ENCODE measurements around the gene AOC1.

AOC1 gene

DNA sequence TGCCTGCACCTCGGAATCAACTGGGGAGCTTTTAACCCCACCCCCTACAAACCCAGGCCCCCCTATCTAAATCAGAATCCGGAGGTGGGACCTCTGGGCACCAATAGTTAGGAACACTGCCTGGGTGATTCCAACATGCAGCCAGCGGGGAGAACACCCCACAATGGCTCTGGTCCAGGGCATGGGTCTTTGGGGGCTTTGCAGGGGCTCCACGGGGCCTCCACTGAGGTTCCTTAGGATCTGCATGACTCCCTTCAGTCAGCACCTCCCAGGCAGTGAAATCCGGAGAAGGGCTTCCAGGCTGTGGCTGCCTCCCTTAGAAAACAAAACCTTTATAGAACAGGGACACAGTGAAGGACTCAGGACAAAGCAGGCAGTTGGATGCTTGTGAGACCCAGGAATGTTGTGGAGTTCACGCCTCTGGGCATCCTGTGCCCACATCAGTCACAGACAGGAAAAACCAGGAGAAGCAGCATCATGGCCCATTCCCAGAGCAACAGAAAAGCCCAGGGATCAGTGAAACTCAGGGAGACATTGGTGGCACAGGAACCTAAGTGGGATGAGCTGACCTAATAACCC is 16.5 kb upstream of the AOC1 start:
- no peak for DNase-seq (ENCODE audit: low read depth, low spot score)

DNA sequence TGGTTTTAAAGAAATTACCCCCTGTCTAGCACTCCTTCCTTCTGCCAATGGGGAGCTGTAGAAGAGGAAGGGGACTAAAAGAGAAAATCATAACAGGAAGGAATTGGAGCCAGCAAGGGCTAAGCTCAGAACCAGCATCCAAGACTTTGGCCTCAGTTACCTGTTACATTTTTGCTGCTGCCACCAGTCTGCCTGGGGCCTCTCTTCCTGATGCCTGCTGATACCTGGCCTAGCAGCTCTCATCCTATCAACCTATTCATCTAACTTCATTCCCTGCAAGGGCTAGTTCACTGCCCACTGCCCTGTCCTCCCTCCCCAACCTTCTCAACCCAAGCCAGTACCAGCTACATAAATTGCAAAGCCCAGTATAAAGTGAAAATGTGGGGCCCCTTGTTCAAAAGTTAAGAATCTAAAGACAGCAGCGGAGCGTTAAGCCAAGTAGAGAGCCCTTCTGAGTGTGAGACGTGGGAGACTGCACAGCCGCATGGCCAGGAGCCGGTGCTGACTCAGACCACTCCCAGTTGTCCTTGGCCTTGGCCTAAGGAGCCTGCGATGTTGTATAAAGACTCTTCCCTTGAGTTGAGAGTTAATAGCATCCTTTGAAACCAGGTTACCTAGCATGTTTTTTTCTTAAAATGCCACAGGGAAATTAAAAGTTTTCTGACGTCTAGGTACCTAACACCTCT is 13.2 kb upstream of the AOC1 start:
- no peak for DNase-seq (ENCODE audit: low read depth, low spot score)

DNA sequence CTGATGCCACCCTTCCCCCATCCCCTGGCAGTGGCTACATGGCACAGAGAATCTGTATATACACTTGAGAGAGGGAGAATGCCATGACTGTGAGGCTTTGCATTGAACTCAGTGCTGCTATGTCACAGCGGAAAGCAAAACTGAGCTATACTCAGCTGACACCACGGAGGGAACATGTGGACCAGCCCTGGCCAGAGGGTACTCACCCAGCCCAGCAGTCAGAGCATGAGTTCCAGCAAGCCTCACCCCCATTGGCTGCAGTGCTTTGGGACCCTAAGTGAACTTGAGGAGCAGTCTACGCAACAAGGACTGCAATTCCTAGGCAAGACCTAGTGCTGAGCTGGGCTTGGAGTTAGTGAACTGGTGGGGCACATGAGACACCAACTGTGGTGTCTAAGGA is 10.3 kb upstream of the AOC1 start:
- no peak for DNase-seq (ENCODE audit: low read depth, low spot score)

DNA sequence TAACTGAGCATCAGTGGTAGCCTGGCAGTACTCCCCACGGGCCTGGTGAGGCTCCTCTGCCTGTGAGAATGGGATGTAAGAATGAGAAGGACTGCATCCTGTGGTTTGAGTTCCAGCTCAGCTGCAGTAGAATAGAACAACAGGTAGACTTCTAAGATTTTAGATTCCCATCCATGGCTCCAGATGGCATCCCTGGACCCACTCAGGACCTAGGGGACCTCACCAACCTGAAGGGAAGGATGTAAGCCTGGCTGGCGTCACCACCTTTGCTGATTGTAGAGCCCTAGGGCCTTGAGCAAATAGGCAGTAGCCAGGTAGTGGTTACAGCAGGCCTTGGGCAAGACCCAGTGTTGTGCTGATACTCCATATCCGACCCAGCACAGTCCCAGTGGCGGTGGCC is 9.6 kb upstream of the AOC1 start:
- DNase-seq (ENCODE audit: low read depth, low spot score): no peak

- DNase-seq (ENCODE audit: low read depth, low spot score): no peak
Observed at GRCh38 chr7:150845421-150845861, 6.9 kb upstream of the AOC1 start.

- no peak for DNase-seq (ENCODE audit: low read depth, low spot score)
Observed at GRCh38 chr7:150846291-150847115, 5.8 kb upstream of the AOC1 start.

DNA sequence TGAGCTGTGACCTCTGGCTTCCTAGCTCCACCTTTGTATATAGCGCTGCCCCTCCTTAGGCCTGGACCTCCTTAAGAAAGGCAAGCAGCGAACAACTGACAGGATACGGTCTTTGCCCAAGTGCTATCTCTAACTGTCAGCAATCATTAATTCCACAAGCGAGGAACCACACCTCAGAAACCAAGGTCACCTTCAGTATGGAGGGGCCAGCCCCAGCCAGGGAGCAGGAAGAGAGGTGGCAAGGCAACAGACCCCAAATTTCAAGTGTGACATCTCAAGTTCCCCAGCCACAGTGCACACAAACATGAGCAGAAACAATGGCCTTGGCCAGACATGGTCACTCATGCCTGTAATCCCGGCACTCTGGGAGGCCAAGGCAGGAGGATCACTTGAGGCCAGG is 4.8 kb upstream of the AOC1 start:
- DNase-seq (ENCODE audit: low read depth, low spot score): no peak

- no peak for DNase-seq (ENCODE audit: low read depth, low spot score)
Observed at GRCh38 chr7:150848111-150848510, 4.2 kb upstream of the AOC1 start.

GRCh38 chr7:150848561-150849115 is 3.7 kb upstream of the AOC1 start:
- DNase-seq (ENCODE audit: low read depth, low spot score): no peak

GRCh38 chr7:150849204-150849775 is 3.0 kb upstream of the AOC1 start:
- DNase-seq (ENCODE audit: low read depth, low spot score): no peak

DNA sequence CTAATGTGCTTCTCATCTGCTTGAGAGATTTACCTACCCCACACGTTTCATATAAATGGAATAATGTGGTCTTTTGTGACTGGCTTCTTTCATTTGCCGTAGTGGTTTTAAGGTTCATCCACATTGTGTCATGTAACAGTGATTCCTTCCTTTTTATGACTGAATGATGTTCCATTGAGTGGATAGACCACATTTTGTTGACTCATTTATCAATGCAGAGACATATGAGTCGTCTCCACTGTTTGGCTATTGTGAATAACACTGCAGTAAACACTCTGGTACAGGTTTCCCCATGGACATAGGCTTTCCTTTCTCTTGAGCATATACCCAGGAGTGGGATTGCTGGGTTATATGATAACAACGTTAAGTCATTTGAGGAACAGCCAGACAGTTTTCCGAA is 2.0 kb upstream of the AOC1 start:
- no peak for DNase-seq (ENCODE audit: low read depth, low spot score)

- DNase-seq (ENCODE audit: low read depth, low spot score): no peak
Observed at GRCh38 chr7:150851492-150852370, 586 bp upstream of the AOC1 start.

DNA sequence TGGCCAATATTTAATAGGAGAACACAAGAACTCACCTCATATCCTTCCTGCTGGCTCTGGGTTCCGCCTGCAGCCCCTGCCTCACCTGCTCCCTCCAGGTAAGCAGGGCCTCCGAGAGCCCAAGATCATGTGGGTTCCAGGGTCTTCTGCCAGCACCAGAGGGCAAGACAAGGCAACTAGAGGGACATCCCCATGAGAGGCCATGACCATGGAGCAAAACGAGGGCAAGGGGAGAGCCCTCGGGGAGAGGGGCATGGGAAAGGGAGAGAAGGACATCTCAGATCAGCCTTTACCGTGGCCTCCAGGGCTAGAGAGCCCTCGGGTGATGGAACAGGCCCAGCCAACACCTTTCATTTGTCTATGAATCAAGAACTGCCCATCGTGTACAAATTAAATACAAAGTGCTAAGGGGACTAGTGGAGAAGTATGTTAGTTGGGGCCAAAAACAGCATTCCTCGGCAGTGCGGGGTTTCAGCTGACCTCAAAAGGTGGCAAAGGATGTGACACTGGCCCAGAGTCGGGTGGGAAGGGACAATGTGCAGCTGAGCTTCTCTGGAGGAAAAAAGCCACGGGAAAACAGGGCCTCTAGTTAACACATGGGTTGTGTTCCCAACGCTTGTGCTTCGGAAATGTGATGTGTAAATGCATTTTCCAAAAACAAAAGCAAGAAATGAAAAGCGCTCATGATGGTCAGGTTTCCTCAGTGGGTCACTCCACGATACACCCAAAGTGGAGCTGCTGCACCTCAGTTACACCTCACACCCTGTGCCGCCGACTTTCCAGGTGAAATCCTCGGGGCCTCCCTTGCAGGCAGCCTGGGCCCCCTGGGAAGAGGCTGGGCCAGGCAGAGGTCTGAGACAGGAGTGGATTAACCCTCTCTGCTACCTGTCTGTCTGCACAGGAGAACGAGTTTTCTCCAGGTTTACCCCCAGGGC is 2.0 kb downstream of the AOC1 start:
- DNase-seq (ENCODE audit: low read depth, low spot score): no peak

DNA sequence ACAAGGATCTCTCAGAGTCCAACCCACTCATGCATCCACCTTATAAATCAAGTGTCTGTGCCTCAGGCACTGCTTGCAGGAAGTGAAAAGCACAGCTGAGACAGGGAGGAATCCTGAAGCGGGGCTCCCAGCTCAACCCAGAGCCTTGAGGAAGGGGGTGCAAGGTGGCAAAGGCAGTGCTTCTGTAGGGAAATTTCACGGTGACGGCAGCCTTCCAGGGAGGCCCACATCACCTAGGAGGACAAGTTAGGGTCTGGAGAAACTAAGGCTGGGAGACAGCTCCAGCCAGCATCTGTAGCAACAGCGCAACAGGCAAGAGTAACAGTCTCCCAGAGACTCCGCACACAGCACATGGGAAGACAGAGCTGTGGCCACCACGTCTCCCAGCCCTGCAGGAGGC is 2.7 kb downstream of the AOC1 start:
- DNase-seq (ENCODE audit: low read depth, low spot score): no peak

DNA sequence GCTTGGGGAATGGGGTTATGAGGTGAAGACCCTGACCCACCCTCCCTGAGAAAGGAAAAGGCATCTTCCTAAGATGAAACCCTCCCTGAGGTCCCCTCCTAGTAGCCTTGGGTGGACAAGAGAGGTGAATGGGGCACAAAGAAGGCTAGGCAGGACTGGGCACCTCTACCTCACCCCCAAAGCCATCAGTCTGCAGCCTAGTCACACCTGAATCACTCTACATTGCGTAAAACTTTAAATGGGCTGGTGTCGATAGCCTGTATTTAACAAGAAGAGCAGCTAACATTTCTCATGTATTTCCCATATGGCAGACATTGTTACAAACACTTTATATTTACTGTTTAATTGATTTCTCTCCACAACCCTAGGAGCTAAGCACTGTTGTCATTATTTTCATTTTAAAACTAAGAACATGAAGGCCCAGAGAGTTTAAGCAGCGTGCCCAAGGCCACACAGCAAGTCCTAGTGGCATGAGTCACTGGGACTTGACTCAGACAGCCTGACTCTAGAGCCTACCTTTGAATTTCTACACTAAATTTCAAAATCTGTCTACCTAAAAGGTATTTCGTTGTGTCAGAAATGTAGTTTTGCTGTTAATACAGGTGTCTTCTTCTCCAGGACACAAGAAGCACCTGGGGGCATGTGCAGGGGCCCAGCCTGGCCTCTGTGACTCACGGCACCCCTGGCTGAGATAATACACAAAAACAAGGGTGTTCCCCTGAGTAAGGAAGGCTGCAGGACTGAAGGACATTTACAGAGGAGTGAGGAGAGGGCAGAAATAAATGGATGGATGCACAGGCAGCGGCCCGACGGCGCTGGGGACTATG is 3.4 kb downstream of the AOC1 start:
- DNase-seq (ENCODE audit: low read depth, low spot score): no peak

GRCh38 chr7:150856303-150857275 is 4.3 kb downstream of the AOC1 start:
- no peak for DNase-seq (ENCODE audit: low read depth, low spot score)

- no peak for DNase-seq (ENCODE audit: low read depth, low spot score)
Observed at GRCh38 chr7:150857276-150858055, 5.1 kb downstream of the AOC1 start.
